ENCODE measurements around the gene PIK3CB. TPM values are rescaled to one million over a fixed set of nuclear protein-coding genes. Genes with fewer than 3 reads are reported as not detected.
A peak's percentile ranks its signal among the peaks of the same experiment; 100 is the strongest.

PIK3CB gene
- total RNA-seq, 2 donors from 2014 or later = 51.4 to 53.0 TPM

GRCh38 chr3:138768946-138769345 is 65.8 kb downstream of the PIK3CB start:
- no peaks in the 10 kb centered on the region for H3K27me3 ChIP-seq (ENCODE audit: control insufficient read depth, insufficient read depth, low read length, poor library complexity, severe bottlenecking)
- WGBS, 2 experiments (ENCODE audit: insufficient coverage in 1 of 2, insufficient read length in 1 of 2) = 95% methylated on average over 5 of the region's 5 CpGs; no CpG with 5 or more reads in 1 of the 2 experiments
- no peak for TF ChIP-seq CTCF (conservative IDR thresholded peaks at IDR 0.05)
- H3K36me3 ChIP-seq (ENCODE audit: control insufficient read depth, insufficient read depth, low read length) = peaks cover 75% of the 10 kb centered on the region
- no peak overlapping the region for H3K27ac ChIP-seq (ENCODE audit: low read depth, low read length)
- Mint-ChIP-seq H3K27ac (no peak overlapping the region), H3K36me3 (ENCODE audit: low read depth) (peaks cover 61% of the 10 kb centered on the region), H3K4me3 (no peak overlapping the region), H3K9me3 (peaks cover 49% of the 10 kb centered on the region), H3K27me3 (ENCODE audit: insufficient read depth) (no peaks in the 10 kb centered on the region), H3K4me1 (peaks cover under 1% of the 10 kb centered on the region)
- H3K4me3 ChIP-seq (ENCODE audit: low read length) = peak overlapping the region; percentile 57
- no peak overlapping the region for H3K9ac ChIP-seq (ENCODE audit: extremely low read depth, low read length, poor library complexity, severe bottlenecking)
- no peak for DNase-seq
- H3K4me1 ChIP-seq (ENCODE audit: control insufficient read depth, insufficient read depth, low read length) = no peaks in the 10 kb centered on the region
- peaks cover 76% of the 10 kb centered on the region for H3K9me3 ChIP-seq (ENCODE audit: control insufficient read depth, low read length)

- no peaks in the 10 kb centered on the region for H3K27me3 ChIP-seq (ENCODE audit: control insufficient read depth, insufficient read depth, low read length, poor library complexity, severe bottlenecking)
- H3K9ac ChIP-seq (ENCODE audit: extremely low read depth, low read length, poor library complexity, severe bottlenecking) = no peak overlapping the region
- DNase-seq = peak; percentile 64
- Mint-ChIP-seq H3K27me3 (ENCODE audit: insufficient read depth) (no peaks in the 10 kb centered on the region), H3K36me3 (ENCODE audit: low read depth) (peaks cover 57% of the 10 kb centered on the region), H3K9me3 (peaks cover 49% of the 10 kb centered on the region), H3K27ac (no peak overlapping the region), H3K4me3 (no peak overlapping the region), H3K4me1 (no peaks in the 10 kb centered on the region)
- no peak for TF ChIP-seq CTCF (conservative IDR thresholded peaks at IDR 0.05)
- WGBS, 2 experiments (ENCODE audit: insufficient coverage in 1 of 2, insufficient read length in 1 of 2) = 100% methylated on average over 1 of the region's 1 CpG
- H3K4me3 ChIP-seq (ENCODE audit: low read length) = peak overlapping the region; percentile 72
- peaks cover 68% of the 10 kb centered on the region for H3K9me3 ChIP-seq (ENCODE audit: control insufficient read depth, low read length)
- H3K27ac ChIP-seq (ENCODE audit: low read depth, low read length) = no peak overlapping the region
- peaks cover 66% of the 10 kb centered on the region for H3K36me3 ChIP-seq (ENCODE audit: control insufficient read depth, insufficient read depth, low read length)
- no peaks in the 10 kb centered on the region for H3K4me1 ChIP-seq (ENCODE audit: control insufficient read depth, insufficient read depth, low read length)
These were observed 66.6 kb downstream of the PIK3CB start for GRCh38 chr3:138768125-138768524.

GRCh38 chr3:138767498-138768104 is 67.1 kb downstream of the PIK3CB start:
- Histone ChIP-seq H3K9ac (ENCODE audit: extremely low read depth, low read length, poor library complexity, severe bottlenecking) (no peak overlapping the region), H3K4me1 (ENCODE audit: control insufficient read depth, insufficient read depth, low read length) (no peaks in the 10 kb centered on the region), H3K9me3 (ENCODE audit: control insufficient read depth, low read length) (peaks cover 63% of the 10 kb centered on the region), H3K36me3 (ENCODE audit: control insufficient read depth, insufficient read depth, low read length) (peaks cover 61% of the 10 kb centered on the region), H3K27ac (ENCODE audit: low read depth, low read length) (no peak overlapping the region), H3K27me3 (ENCODE audit: control insufficient read depth, insufficient read depth, low read length, poor library complexity, severe bottlenecking) (no peaks in the 10 kb centered on the region), H3K4me3 (ENCODE audit: low read length) (peak overlapping the region; percentile 72)
- no peak overlapping the region for H3K4me3 Mint-ChIP-seq
- H3K27ac Mint-ChIP-seq = no peak overlapping the region
- WGBS, 2 experiments (ENCODE audit: insufficient coverage in 1 of 2, insufficient read length in 1 of 2) = 94 to 95% methylated on average over 10 to 11 of the region's 11 CpGs
- no peaks in the 10 kb centered on the region for H3K4me1 Mint-ChIP-seq
- no peaks in the 10 kb centered on the region for H3K27me3 Mint-ChIP-seq (ENCODE audit: insufficient read depth)
- TF ChIP-seq CTCF (conservative IDR thresholded peaks at IDR 0.05) = no peak
- peaks cover 57% of the 10 kb centered on the region for H3K36me3 Mint-ChIP-seq (ENCODE audit: low read depth)
- DNase-seq = no peak
- peaks cover 49% of the 10 kb centered on the region for H3K9me3 Mint-ChIP-seq

Data from endodermal cell (in vitro differentiated cells).